Activated CD8-positive, alpha-beta T cell treated with anti-CD3 and anti-CD28 coated beads, Interleukin-2, amount 10 ng/mL, durations not matched to agents 7 days and 5 days (primary cell): ENCODE measurements around the gene HOXA7. TPM values are rescaled to one million over a fixed set of nuclear protein-coding genes. Genes with fewer than 3 reads are reported as not detected.

Source experiments
- ATAC-seq: fragments of 150-1000 bp; cut with Tn5 transposase; one replicate; pipeline ENCODE4 v1.10.0; 2021; ENCODE audit warnings: moderate library complexity
- CTCF ChIA-PET: fragments of 350-600 bp; sonication (Branson Sonifier 250); formaldehyde crosslinking; loops from one replicate; lab custom pipeline; 2021; ENCODE audit warnings: antibody characterized with exemption; lab: Charles Lee
- POLR2A ChIA-PET: fragments of 350-600 bp; sonication (Branson Sonifier 250); formaldehyde crosslinking; loops from one replicate; lab custom pipeline; 2021; ENCODE audit warnings: antibody characterized with exemption; lab: Charles Lee
- DNase-seq: peaks from one replicate; pipeline ENCODE4 v3.0.0-alpha.2; 2020
- H3K27ac Mint-ChIP-seq: one replicate; pipeline ENCODE4 v1.8.0; 2021; ENCODE audit warnings: mild to moderate bottlenecking, mixed read lengths
- H3K27me3 Mint-ChIP-seq: one replicate; pipeline ENCODE4 v1.8.0; 2021; ENCODE audit warnings: low read depth, mixed read lengths
- H3K36me3 Mint-ChIP-seq: one replicate; pipeline ENCODE4 v1.8.0; 2021; ENCODE audit warnings: low read depth, mixed read lengths
- H3K4me1 Mint-ChIP-seq: one replicate; pipeline ENCODE4 v1.8.0; 2021; ENCODE audit warnings: low read depth, mixed read lengths
- H3K4me3 Mint-ChIP-seq: one replicate; pipeline ENCODE4 v1.8.0; 2021; ENCODE audit warnings: mild to moderate bottlenecking, mixed read lengths
- H3K9me3 Mint-ChIP-seq: one replicate; pipeline ENCODE4 v1.8.0; 2022; ENCODE audit warnings: mixed read lengths; ENCODE audit not compliant: insufficient read depth
- total RNA-seq, 2 experiments: library from RNA; stranded (reverse); gene quantifications; one replicate each; pipeline ENCODE4 v1.2.3, GENCODE V29; 2021

The HOXA7 gene
- total RNA-seq, 2 experiments from 2014 or later, result not detected

DNA sequence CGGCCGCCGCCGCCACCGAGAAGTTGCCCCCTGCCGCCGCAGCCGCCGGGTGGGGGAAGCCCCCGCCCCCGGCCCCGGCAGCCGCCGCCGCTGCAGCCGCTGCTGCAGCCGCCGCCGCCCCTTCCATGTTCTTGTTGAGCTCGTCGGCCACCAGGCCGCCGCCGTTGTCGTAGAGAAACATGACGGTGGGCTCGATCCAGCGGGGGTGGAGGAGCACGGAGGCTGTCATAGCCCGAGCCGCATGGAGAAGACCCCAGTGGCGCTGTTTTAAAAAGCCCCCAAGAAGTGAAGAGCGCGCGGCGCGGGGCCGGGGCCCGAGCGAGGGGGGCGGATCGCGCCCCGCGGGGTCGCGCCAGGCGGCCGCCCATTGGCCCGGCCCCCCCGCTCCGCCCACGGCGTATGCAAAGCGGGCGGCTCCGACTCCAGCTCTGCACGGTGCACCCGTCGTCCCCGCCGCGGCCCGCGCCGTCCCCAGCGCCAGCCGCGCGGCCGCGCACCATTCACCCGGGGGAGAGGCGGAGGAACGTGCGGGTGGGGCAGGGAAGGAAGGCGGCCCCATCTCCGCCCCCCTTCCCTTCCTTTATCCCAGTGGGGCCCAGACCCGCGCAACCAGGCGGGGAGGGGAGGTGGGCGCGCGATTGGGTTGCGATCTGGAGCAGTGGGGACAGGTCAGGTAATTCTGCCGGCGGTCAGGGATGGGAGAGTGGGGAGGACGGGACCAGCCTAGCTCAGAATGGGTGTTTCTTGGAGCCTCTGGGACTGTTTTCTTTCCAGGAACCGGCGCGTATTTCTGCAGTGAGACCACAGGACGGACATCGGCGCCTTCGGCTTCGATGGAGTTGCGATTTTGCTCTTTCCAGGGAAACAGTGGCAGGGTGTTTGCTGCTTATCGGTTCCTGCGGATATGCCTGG, 43.6 kb upstream of the HOXA7 start, which contains the start of gene HOXA13:
Gene HOXA13 (minus strand): TSS at position 243 of the 912 bp plus-strand sequence. CDS start 14 bp downstream, at position 229.
- CTCF ChIA-PET, result interaction anchor here (1.7 to 2.0 kb wide), 3 partner anchors 9 to 38 kb away, joined by 3 to 6 read pairs (median 5); no protein-coding TSS in a partner anchor
- H3K27me3 Mint-ChIP-seq, result peaks cover 81% of the 10 kb centered on the region
- H3K4me1 Mint-ChIP-seq, result peaks cover 29% of the 10 kb centered on the region
- H3K36me3 Mint-ChIP-seq, result no peaks in the 10 kb centered on the region
- no peaks in the 10 kb centered on the region for H3K9me3 Mint-ChIP-seq
- peak within 1 kb of the TSS; percentile 63 for H3K4me3 Mint-ChIP-seq
- ATAC-seq (peak; percentile 70), DNase-seq (no peak)
- H3K27ac Mint-ChIP-seq, result peak within 1 kb of the TSS; percentile 46
- POLR2A ChIA-PET, result no interaction called here

DNA sequence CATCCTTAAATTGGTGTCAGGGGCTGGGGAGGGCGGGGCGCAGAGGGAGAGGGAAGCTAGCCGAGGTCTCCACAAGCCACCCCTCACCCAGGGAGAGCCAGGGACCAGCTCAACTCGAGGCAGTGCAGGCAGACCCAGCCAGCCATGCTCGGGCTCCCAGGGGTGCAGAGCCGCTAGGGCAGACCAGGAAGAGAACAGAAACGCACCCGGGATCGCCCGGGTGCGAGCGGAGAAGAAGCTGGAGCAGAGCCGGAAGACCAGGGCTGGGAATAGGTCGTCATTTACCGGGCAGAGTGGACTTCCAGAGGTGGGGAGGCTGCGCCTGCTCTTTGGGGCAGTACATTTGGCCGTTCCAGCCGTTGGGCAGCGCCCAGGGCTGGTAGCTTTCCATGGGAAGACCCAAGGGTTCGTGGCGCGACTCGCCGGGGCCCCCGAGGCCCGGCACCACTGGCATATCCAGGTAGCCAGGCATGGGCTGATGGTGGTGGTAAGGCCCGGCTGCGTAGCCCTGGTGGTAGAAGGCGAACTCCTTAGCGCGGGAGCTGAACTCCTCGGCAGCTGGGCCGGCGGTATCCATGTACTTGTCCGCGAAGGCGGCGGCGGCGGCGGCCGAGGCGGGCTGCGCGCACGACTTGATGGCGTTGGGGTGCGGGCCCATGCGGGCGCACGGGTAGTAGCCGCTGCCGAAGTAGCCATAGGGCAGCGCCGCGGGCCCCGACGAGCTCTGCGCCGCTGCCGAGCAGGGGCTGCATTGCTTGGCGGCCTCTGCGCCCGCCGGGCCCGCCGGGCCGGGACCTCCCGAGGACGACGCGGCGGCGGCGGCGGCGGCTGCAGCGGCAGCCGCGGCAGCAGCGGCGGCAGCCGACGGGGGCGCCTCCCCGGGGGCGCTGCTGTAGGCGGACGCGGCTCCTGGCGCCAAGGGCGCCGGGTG, 42.7 kb upstream of the HOXA7 start:
- H3K4me3 Mint-ChIP-seq, result peak overlapping the region; percentile 45
- no peak for ATAC-seq
- ChIA-PET CTCF (interaction anchor here (1.0 to 2.0 kb wide), 4 partner anchors 12 to 38 kb away, joined by 3 to 6 read pairs (median 4); partner anchors contain the start of gene HOXA11), POLR2A (interaction anchor here (0.8 kb wide), 1 partner anchor 12 kb away, joined by 3 read pairs; no protein-coding TSS in a partner anchor)
- peak overlapping the region; percentile 43 for H3K27ac Mint-ChIP-seq
- H3K36me3 Mint-ChIP-seq, result no peaks in the 10 kb centered on the region
- no peak for DNase-seq
- peaks cover 26% of the 10 kb centered on the region for H3K4me1 Mint-ChIP-seq
- H3K9me3 Mint-ChIP-seq, result no peaks in the 10 kb centered on the region
- peaks cover 80% of the 10 kb centered on the region for H3K27me3 Mint-ChIP-seq

DNA sequence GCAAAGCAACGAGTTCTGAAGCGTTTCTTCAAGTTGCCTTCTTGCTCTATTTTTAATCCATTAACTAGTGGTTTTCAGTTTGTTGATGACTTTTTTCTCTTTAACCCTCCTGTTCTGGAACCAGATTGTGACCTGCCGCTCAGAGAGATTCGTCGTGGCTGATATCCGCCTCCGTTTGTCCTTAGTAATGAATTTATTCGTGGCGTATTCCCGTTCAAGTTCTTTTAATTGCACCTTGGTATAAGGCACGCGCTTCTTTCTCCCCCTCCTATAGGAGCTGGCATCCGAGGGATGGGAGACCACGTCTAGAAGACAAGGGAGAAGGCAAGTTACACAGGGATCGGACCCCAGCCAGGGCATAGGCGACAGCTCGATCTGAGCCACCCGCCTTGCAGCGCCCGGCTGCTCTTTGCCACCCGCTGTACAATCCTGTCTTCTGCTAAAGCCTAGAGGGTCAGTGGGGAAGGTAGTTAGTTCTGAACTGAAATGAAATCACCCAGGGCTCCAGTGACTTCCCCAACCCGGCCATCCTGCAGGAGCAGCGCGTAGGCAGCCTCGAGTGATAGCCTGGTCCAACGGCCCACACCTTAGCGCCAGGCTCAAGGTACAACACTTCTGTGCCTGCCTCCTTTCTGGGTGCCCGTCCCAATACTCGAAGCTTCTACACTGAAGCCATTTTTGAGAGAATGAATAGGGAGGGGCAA, 41.8 kb upstream of the HOXA7 start:
- no peak for ATAC-seq
- Mint-ChIP-seq H3K4me3 (peak overlapping the region; percentile 2), H3K27me3 (peaks cover 80% of the 10 kb centered on the region), H3K27ac (no peak overlapping the region), H3K4me1 (peaks cover 30% of the 10 kb centered on the region), H3K9me3 (no peaks in the 10 kb centered on the region), H3K36me3 (no peaks in the 10 kb centered on the region)
- ChIA-PET POLR2A (interaction anchor here (0.8 kb wide), 1 partner anchor 11 kb away, joined by 3 read pairs; no protein-coding TSS in a partner anchor), CTCF (interaction anchor here (1.0 to 2.0 kb wide), 4 partner anchors 13 to 37 kb away, joined by 3 to 6 read pairs (median 4); partner anchors contain the start of gene HOXA11)
- DNase-seq, result no peak

DNA sequence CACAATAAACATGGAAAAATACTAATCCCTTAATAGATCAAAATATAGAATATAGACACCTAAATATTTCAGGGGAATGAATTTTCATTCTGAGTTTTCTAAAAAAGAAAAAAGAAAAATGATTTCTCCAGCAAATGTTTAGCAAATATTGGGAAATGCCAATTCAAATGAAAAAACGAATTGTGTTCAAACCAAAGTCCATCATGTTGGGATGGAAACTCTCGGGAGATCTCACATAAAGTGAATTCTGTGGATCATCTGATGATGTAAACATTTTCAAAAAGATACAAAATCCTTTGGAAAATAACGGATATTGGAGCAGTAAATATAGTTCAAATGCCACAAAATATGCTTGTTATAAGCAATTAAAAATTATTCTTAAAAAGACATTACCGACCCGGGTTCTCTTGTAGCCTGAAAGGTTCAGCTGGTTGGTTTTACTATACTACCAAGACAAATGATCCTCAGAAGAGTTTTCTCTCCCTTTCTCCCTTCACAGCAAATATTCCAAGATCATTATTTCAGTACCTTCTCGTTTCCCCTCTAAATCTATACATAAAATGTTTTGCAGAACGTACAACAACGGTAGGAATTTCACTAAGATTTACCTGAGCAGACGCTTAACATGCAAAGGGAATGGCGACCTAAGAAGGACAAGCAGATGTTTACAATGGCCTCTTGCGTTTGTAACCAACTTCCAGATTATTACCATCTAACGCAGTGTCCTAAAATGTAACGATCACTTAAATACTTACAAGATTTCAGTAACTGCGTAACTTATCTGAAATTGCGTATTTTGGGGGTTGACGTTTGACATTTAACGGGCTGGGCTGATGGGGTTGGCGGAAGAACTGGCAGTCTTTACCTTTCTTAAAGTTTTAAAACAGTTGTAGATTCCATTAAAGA, 40.9 kb upstream of the HOXA7 start:
- POLR2A ChIA-PET, result no interaction called here
- CTCF ChIA-PET, result interaction anchor here (2.0 kb wide), 1 partner anchor 13 kb away, joined by 6 read pairs; no protein-coding TSS in a partner anchor
- Mint-ChIP-seq H3K9me3 (no peaks in the 10 kb centered on the region), H3K36me3 (no peaks in the 10 kb centered on the region), H3K4me3 (no peak overlapping the region), H3K27ac (no peak overlapping the region), H3K27me3 (peaks cover 77% of the 10 kb centered on the region), H3K4me1 (peaks cover 33% of the 10 kb centered on the region)
- DNase-seq (no peak), ATAC-seq (no peak)

DNA sequence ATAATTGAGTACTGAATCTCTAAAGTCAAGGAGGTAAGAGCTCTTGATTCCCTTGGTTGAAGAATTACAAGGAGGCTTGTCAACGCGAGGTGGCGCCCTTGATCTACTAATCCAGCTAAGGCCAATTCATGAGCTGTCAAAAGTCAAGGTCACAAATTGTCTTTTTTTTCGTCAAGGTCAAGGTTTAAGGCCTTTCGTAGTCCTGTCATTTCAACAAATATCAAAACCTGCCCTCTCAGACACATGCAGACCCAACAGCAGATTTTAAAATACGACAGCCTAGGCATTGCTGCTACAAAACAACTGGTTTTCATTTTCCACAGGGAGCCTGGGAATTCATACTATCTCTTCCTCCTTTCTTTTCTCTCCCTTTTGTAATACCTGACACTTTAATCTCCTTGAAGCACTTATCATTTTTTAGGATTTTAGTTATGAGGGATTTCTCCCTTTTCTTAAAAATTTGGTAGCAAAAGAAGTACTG, 39.9 kb upstream of the HOXA7 start:
- peaks cover 77% of the 10 kb centered on the region for H3K27me3 Mint-ChIP-seq
- ATAC-seq, result no peak
- no peak overlapping the region for H3K4me3 Mint-ChIP-seq
- H3K27ac Mint-ChIP-seq, result no peak overlapping the region
- H3K4me1 Mint-ChIP-seq, result peaks cover 28% of the 10 kb centered on the region
- peak; percentile 85 for DNase-seq
- POLR2A ChIA-PET, result no interaction called here
- H3K9me3 Mint-ChIP-seq, result no peaks in the 10 kb centered on the region
- CTCF ChIA-PET, result interaction anchor here (0.6 to 4.9 kb wide), 70 partner anchors 8 to 897 kb away, joined by 3 to 37 read pairs (median 4); partner anchors contain the start of genes HIBADH and HOXA11
- H3K36me3 Mint-ChIP-seq, result no peaks in the 10 kb centered on the region

DNA sequence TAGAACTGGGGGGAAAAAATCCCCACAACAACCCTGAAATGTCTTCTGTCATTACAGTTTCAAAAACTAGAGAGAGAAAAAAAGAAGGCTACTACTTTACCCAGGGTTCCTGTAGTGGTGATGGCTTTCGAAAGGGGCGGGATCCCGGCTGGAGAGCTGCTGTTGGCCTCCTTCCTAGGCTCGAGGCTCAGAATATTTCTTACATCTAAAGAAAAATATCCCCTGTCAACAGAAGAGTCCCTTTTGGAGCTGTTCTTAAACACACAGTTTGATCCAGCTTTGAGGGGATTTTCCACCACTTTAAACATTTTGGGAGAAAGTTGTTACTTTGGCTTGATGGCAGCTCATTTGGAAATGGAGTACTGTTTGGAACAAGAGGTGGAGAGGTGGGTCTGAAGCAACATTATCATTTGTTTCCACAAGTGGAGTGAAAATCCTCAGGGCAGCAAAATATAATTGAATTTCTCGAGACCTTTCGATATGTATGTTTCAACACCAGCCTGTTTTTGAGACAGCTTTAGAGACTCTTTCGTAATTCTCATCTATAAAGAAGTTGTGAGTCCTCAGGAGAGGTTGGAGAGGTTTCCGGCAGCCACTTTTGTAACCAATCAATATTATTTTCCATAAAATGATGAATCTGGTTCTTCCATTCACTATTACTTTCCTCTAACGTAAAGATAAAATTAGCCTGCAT, 38.4 kb upstream of the HOXA7 start:
- no peaks in the 10 kb centered on the region for H3K36me3 Mint-ChIP-seq
- CTCF ChIA-PET, result interaction anchor here (0.7 to 4.9 kb wide), 18 partner anchors 10 to 899 kb away, joined by 3 to 37 read pairs (median 6); partner anchors contain the start of gene HOXA11

GRCh38 chr7:27194002-27194352, 37.5 kb upstream of the HOXA7 start:
- H3K36me3 Mint-ChIP-seq, result no peaks in the 10 kb centered on the region
- peak overlapping the region; percentile 18 for H3K4me3 Mint-ChIP-seq
- H3K27me3 Mint-ChIP-seq, result peaks cover 83% of the 10 kb centered on the region
- ChIA-PET POLR2A (no interaction called here), CTCF (interaction anchor here (1.6 to 4.9 kb wide), 4 partner anchors 15 to 884 kb away, joined by 4 to 23 read pairs (median 17); no protein-coding TSS in a partner anchor)
- peaks cover 24% of the 10 kb centered on the region for H3K4me1 Mint-ChIP-seq
- DNase-seq, result no peak
- H3K27ac Mint-ChIP-seq, result no peak overlapping the region
- no peak for ATAC-seq
- H3K9me3 Mint-ChIP-seq, result no peaks in the 10 kb centered on the region

More for the DNA sequence above, 38.4 kb upstream of the HOXA7 start:
- Mint-ChIP-seq H3K9me3 (no peaks in the 10 kb centered on the region), H3K27ac (no peak overlapping the region), H3K4me3 (no peak overlapping the region), H3K4me1 (peaks cover 18% of the 10 kb centered on the region), H3K27me3 (peaks cover 78% of the 10 kb centered on the region)
- POLR2A ChIA-PET, result no interaction called here
- DNase-seq (no peak), ATAC-seq (no peak)

DNA sequence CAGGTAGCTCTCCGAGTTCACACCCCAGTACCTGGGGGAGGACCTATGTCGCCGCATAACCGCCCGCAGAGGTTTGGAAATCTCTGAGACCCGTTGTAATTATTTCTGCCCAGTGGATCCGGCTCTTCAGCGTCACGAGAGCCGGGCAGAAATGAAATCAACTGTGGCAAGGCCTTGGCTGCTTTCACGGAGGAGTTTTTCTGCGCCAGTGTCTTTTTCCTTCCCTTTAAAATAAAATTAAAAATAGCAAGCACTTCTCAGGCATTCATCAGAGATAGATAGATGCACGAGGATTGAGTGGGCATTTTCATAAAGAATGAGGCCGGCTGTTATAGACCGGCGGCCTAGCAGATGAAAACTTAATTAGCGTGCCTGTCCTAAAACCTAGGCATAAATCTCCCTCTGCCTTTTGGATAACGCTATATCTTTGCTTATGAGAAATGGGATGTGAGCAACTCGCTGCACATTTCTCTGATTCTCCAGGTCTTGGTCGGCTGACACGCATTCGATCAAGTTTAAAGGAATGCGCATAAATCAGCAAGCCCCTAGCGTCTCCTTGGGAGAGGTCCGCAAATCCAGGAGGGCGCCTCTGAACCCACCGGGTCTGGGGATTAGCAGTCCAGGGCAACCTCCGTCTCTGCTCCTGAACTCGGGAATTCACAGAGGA, 37.0 kb upstream of the HOXA7 start:
- POLR2A ChIA-PET, result no interaction called here
- Mint-ChIP-seq H3K27ac (no peak overlapping the region), H3K36me3 (peaks cover 2% of the 10 kb centered on the region), H3K27me3 (peaks cover 81% of the 10 kb centered on the region), H3K9me3 (no peaks in the 10 kb centered on the region), H3K4me3 (peak overlapping the region; percentile 18), H3K4me1 (peaks cover 26% of the 10 kb centered on the region)
- no peak for DNase-seq
- CTCF ChIA-PET, result interaction anchor here (1.5 to 4.9 kb wide), 3 partner anchors 14 to 413 kb away, joined by 4 to 23 read pairs (median 5); no protein-coding TSS in a partner anchor
- ATAC-seq, result no peak
